ENCODE results near the gene TMEM184A.
A peak's percentile ranks its signal among the peaks of the same experiment; 100 is the strongest.

The TMEM184A gene

DNA sequence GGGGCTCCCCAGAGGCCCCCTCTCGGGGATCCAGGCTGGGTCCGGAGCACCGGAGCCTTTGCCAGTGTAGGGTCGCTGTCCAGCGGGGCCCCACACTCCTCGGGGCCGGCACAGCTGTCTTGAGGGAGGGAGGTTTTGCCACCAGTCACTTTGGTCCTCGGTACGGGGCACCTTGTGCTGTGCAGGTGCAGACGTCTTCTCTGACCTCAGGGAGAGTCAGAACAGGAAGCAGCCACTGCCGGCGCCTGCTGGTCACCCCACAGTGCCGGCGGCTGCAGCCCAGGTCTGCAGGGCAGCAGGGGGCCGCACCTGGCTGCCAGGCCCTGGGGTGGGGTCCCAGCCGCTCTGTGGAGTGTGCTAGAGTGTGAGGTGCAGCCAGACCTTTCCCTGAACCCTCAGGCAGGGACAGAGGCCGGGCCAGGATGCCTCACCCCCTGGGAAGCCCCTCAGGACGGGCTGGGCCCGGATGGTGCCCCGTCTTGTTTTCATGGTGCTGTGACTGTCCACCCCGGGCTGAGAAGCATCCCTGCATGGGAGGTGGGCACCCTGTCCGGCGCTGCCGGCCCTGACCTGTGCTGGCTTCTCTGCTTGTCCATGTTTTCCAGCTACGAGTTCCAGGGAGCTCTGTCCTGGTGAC, 17.3 kb downstream of the TMEM184A start:
- FAIRE-seq (no peak), DNase-seq (ENCODE audit: insufficient read length, low spot score) (no peak)
- no peak for TF ChIP-seq POLR2A (IDR thresholded peaks at IDR 0.05; ENCODE audit: low read depth, low read length)

DNA sequence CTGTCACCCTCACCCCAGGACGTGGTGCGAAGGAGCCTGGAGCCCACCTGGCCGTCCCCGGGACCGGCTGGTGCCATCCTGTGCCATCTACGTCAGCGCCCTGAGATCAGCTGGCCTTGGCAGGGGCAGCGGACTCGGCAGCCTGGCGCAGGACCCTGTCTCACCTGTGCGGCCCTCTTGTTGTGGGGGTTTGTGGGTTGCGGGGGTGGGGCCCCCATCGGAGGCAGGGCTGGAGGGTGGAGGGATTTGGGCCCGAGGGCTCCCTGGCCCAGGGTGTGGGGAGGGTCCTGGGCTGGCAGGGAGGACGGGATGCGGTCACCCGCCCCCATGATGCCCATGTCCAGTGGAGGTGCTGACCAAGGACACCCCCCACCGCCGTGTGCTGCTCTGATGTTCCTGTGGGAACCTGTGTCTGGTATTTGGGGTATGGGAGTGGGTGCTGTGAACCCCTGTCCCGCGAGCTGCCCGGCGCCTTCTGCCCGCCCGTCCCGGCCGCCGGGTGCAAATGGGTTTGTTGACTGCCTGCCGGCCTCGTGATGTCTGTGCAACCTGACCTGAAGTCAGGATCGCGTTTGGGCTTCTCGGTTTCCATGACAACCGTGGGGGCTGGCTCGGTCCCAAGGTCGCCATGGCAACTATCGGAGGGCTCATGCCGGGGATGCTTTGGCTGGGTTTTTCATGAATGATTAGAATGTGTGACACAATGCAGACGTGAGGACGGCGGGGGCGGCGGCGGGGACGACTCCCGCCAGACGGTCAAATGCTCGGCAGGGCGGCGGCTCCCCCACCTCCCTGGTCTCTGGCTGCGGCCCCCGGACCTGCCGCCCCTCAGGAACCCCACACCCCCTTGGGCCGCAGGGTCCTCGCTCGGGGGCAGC, 18.2 kb downstream of the TMEM184A start:
- TF ChIP-seq POLR2A (IDR thresholded peaks at IDR 0.05; ENCODE audit: low read depth, low read length) = no peak; the same call in 1 of the 2 replicates
- peak; percentile 96 for DNase-seq (ENCODE audit: insufficient read length, low spot score)
- no peak for FAIRE-seq

DNA sequence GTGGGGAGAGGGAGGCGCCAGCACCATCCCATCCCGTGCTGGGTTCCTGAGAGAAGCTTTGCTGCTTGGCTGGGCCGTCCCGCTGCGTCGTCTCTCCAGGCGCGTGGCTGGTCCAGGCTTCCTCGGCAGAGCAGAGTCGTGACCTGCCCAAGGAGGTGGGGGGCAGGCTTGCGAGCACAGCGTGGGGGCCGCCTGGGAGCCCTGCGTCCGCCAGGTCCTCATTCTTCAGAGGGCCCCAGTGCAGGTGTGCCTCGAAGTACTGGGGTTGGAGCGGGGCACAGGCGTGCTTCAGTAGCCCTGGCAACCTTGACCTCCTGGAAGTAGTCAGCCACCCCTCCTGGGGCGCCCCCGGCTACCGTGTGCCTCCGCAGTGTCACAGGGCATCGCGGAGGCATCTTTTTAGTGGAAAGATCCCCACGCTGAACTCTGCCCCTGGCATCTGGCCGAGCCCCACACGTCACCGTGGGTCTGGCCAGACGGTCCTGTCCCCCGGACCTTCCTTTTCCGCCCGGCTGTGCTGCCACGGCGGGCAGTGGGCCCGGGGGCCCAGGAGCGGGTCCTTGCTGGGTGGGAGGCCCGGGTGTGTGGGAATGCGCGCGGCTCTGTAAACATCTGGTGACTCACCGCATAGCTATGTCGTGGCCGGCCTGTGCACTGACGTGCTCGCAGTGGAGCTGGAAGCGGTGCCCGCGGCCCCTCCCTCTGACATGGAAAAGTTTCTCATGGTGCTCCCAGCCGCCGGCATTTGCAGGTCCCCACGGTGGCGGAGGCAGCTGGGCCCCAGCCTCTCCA, 19.1 kb downstream of the TMEM184A start:
- DNase-seq (ENCODE audit: insufficient read length, low spot score) = peak; percentile 100
- no peak for FAIRE-seq

DNA sequence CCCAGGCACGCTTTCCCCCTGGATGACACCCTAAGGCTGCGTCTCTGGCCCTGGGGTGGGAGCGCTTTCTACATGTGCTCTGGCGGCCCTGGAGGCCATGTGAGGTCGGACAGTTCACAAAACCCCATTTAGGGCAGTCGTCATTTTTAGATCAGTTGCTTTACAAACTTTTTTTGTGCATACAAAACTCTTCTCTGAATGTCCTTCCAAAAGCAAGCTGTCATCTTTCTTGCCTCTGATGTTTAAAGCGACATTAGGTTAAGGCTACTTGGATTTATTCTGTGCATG, 19.6 kb downstream of the TMEM184A start:
- FAIRE-seq = no peak
- no peak for TF ChIP-seq POLR2A (IDR thresholded peaks at IDR 0.05; ENCODE audit: low read depth, low read length)

More for the DNA sequence above, 19.1 kb downstream of the TMEM184A start:
- TF ChIP-seq POLR2A (IDR thresholded peaks at IDR 0.05; ENCODE audit: low read depth, low read length) = peak; percentile 83; the same call in 1 of the 2 replicates

DNA sequence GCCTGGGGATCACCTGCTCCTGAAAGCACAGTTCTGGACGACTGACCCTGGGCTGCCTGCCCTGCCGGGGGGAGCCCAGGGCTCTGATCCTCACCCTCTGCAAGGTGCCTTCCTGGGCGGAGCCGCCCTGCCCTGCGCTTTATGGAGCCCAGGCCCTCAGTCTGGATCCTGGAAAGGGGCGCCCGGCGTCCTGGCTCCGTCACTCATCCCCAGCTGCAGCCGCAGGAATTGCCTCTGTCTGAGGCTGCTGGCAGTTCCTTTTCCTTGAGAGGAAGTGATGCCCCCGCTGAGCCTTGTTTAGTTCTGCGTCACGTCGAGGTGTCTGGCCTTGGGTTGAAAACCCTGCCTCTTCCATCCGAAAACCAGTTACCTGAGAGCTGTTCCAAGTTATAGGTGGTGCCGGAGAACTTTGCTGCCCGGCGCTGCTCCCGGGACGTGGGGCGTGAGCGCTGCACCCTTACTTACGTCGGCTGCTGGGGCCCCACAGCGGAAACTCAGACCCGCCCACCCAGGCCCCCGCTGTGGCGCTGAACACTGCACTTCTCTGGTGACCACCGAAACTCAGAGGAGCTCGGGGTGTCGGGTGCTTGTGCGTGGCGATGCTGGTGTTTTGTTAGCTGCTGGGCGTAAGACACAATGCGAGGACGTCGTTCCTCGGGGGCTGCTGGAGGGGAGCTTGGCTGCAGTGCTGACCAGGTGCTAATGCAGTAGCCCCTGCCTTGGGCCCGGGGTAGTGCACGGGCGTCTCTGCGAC, 20.1 kb downstream of the TMEM184A start:
- FAIRE-seq = no peak
- TF ChIP-seq POLR2A (IDR thresholded peaks at IDR 0.05; ENCODE audit: low read depth, low read length) = no peak
- DNase-seq (ENCODE audit: insufficient read length, low spot score) = no peak

More for the DNA sequence above, 19.6 kb downstream of the TMEM184A start:
- DNase-seq (ENCODE audit: insufficient read length, low spot score) = no peak

DNA sequence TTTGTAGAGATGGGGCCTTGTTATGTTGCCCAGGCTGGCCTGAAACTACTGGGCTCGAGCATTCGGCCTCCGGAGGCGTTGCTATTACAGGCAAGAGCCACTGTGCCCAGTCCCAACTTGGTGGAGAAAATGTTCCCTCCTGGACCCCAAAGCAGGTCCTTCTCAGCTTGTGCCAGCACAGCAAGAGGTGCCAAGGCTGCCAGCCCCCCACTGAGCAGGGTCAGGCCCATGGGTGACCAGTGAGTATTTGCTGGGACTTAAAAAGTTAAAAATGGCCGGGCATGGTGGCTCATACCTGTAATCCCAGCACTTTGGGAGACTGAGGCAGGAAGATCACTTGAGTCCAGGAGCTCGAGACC, 20.9 kb downstream of the TMEM184A start:
- no peak for TF ChIP-seq POLR2A (IDR thresholded peaks at IDR 0.05; ENCODE audit: low read depth, low read length)
- FAIRE-seq = no peak
- no peak for DNase-seq (ENCODE audit: insufficient read length, low spot score)

DNA sequence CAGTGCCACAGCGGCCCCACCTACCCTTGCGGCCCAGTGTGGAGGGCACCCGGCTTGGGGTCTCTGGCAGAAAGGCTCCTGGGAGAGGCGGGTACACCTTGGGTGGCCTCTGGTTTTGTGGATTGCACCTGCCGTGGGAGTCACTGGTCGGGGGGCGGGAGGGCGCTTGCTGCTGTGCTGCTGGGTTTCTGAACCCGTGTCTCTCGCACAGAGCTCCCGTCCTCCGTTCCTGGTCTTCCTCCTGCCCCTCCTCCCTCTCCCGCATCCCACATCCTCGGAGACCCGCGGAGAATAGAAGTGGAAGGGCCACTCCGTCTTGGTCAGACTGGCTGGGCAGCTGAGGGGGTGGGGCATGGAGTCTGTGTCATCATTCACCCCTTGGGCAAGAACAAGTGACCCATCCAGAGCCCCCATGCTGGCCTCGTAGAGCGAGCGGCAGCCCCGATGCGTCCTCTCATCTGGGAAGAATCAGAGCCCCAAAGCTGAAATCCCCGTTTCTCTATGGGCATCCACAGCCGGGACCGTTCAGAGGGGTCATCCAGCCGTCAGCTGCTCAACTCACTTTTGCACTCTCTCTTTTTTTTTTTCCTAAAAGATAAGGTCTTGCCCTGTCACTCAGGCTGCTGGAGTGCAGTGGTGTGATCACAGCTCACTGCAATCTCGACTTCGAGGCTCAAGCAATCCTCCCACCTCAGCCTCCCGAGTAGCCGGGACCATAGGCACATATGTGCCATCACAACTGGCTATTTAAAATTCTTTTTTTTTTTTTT, 21.5 kb downstream of the TMEM184A start:
- DNase-seq (ENCODE audit: insufficient read length, low spot score) (no peak), FAIRE-seq (no peak)
- TF ChIP-seq POLR2A (IDR thresholded peaks at IDR 0.05; ENCODE audit: low read depth, low read length) = no peak

DNA sequence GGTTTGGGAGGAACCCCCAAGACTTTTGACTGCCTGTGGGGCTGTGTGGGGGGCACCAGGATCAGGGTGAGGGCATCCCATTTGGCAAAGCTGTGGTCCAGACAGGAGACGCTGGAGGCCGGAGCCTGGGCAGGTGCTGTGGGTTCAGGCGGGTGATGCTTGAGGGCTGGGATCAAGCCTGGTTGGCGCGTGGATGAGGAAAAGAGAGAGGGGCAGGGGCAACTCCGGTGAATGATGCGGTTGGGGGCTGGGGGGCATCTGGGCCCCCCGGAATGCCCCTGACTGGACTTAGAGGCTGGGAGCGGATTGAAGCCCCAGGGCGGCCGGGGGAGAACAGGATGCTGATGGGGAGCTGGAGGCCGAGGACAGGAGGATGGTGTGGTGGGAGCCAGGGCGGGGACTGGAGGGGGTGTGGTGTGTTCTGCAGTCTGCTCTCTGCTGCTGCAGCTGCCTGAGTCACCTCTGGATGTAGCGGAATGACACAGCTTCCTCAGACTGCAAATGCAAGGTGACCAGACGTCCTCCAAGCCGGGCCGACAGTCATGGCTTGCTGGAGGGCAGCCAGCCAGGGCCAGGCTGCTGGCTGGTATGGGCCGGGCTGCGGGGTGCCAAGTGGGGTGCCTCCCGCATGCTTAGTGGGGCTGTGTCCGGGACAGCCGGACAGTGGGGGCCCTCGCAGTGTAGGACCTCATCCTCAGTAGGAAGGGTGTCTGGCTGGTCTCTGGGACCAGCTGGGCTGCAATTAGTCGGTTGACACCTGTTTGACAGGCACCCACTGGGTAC, 22.3 kb downstream of the TMEM184A start:
- FAIRE-seq = peak; percentile 67
- peak; percentile 100 for DNase-seq (ENCODE audit: insufficient read length, low spot score)
- peak; percentile 41; the same call in 1 of the 2 replicates for TF ChIP-seq POLR2A (IDR thresholded peaks at IDR 0.05; ENCODE audit: low read depth, low read length)

DNA sequence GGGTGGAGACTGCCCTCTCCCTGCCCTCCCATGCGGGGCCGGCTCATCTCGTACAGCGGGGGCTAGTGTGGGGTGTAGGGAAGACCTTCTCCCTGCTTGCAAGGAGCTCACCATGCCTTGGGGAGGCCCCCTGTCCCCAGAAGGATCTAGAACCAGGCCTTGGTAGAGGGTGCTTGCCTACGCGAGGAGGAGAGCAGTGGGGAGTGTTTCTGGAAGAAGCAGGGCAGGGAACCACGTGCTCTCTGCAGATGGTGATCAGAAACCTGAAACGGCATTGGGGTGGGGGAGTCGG, 22.8 kb downstream of the TMEM184A start:
- FAIRE-seq (no peak), DNase-seq (ENCODE audit: insufficient read length, low spot score) (no peak)
- no peak for TF ChIP-seq POLR2A (IDR thresholded peaks at IDR 0.05; ENCODE audit: low read depth, low read length)

DNA sequence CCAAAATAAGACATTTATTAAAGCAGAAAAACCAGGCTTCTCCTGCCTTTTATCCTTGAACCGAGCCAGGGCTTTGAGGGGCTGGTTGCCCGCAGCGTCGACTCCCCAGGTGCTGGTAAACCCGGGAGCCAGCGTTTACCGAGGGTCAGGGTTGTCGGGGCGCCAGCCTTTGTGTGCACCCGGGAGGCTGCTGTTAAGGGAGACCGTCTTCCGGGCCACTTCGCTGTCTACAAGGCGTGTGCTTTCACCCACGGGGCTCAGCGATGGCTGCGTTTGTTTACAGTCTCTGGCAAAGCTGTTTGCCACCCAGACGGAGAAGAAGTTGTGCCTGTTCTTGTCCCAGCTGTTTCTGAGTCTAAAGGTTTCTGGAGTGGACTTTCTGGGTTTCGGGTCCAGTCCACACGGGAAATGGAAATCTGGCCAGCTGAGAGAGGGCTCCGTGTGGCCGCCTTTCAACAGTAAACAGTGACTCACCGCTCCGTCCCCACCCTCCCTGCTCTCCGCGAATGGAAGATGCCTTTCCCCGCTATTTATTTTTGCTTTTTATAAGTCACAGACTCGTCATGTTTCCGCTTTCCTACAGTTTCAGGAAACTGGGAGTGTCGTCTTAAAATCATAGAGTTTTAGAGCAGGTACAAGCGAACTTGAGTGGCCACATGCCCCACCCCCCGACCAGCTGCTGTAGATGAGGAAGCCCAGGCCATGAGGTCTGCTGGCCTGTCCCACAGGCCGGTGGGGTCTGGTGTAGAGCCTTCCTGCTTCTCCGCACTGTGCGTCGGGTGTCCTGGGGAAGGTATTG, 23.4 kb downstream of the TMEM184A start:
- peak; percentile 52 for TF ChIP-seq POLR2A (IDR thresholded peaks at IDR 0.05; ENCODE audit: low read depth, low read length)
- DNase-seq (ENCODE audit: insufficient read length, low spot score) = peak; percentile 100
- FAIRE-seq = peak; percentile 69

DNA sequence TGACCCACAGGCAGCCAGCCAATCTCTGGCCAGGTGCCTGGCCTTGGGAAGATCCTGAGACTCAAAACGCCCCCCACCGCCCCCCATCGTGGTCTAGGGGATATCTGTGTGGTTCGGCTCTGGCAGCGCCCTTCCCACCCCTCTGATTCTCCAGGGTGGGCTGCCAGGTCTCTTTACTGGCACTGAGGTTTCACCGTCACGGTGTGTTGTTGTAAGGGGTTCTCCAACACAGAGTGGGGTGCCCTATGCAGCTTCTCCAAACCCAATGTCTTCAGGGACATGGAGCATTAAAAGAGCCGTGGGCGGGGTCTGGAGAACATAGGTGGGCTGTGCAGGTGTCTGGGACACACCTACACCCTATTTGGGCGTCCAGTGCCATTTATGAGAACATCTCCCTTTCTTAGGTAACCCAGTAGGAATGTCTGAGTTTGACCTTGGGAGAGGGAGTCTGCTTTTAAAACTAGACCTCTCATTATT, 24.0 kb downstream of the TMEM184A start:
- DNase-seq (ENCODE audit: insufficient read length, low spot score) (no peak), FAIRE-seq (no peak)
- no peak for TF ChIP-seq POLR2A (IDR thresholded peaks at IDR 0.05; ENCODE audit: low read depth, low read length)

All from H54 (cell line).